Gastroesophageal sphincter (tissue), 4 donors: ENCODE results near the gene SGSM1. TPM values are rescaled to one million over a fixed set of nuclear protein-coding genes. Genes with fewer than 3 reads are reported as not detected.
A peak's percentile ranks its signal among the peaks of the same experiment; 100 is the strongest.

Experiments used
- ATAC-seq: fragments of 150-250 bp; one replicate; pipeline ENCODE4 v1.9.1; 2016; ENCODE audit warnings: mild to moderate bottlenecking, moderate library complexity
- H3K27ac ChIP-seq, 4 donors: fragments of 200-600 bp; sonication (generic) in 3 of 4; 1 replicate in 3 of 4; 2 replicates in 1 of 4; pipeline ENCODE4 v1.5.1; 2016 to 2019
- H3K27me3 ChIP-seq: fragments of 200-600 bp; sonication (generic); one replicate; pipeline ENCODE4 v1.5.1; 2019
- H3K36me3 ChIP-seq, 2 donors: fragments of 200-600 bp; sonication (generic); one replicate each; pipeline ENCODE4 v1.5.1; 2019; ENCODE audit warnings: control low read depth in 1 of 2
- H3K4me1 ChIP-seq, 3 donors: fragments of 200-600 bp; sonication (generic); 1 replicate in 2 of 3; 2 replicates in 1 of 3; pipeline ENCODE4 v1.5.1; 2016 to 2019; ENCODE audit warnings: control low read depth in 2 of 3
- H3K4me3 ChIP-seq, 2 donors: fragments of 200-600 bp; sonication (generic); one replicate each; pipeline ENCODE4 v1.5.1; 2019; ENCODE audit warnings: mild to moderate bottlenecking in 1 of 2, moderate library complexity in 1 of 2
- H3K9me3 ChIP-seq, 3 donors: fragments of 200-600 bp; sonication (generic); one replicate each; pipeline ENCODE4 v1.5.1; 2017 to 2019; ENCODE audit warnings: control low read depth in 2 of 3
- CTCF ChIP-seq, 4 experiments: fragments of 200-600 bp in 2 of 4; fragments of 450-650 bp in 2 of 4; sonication (generic) in 1 of 4; IDR thresholded peaks; one replicate each; pipeline ENCODE4 v1.5.1; 2017 to 2019; ENCODE audit warnings: antibody characterized with exemption in 4 of 4, mild to moderate bottlenecking in 2 of 4, moderate library complexity in 2 of 4
- EP300 ChIP-seq: sonication (generic); formaldehyde crosslinking; IDR thresholded peaks from one replicate; pipeline ENCODE4 v1.6.1; 2017; ENCODE audit warnings: antibody characterized with exemption, mild to moderate bottlenecking
- POLR2A ChIP-seq, 2 donors: fragments of 450-650 bp; IDR thresholded peaks; one replicate each; pipeline ENCODE4 v1.6.1; 2017; ENCODE audit warnings: antibody characterized with exemption in 2 of 2, mild to moderate bottlenecking in 2 of 2, moderate library complexity in 1 of 2
- POLR2AphosphoS5 ChIP-seq: sonication (generic); formaldehyde crosslinking; IDR thresholded peaks from one replicate; pipeline ENCODE4 v1.6.1; 2017; ENCODE audit warnings: antibody characterized with exemption
- WGBS, 2 donors: methylation state at CpG; one replicate each; pipeline ENCODE4 v1.1.5; 2018; ENCODE audit warnings: low coverage in 1 of 2; 5-methylcytosine and 5-hydroxymethylcytosine counted together
- total RNA-seq, 4 donors: library from RNA; depleted of rRNA; stranded (reverse); fragments of >200 nt; gene quantifications; one replicate each; pipeline ENCODE4 v1.1.0, GENCODE V29; 2016

Gene SGSM1
- total RNA-seq, 4 donors from 2014 or later: 1.8 to 4.2 (median 2.4) TPM

DNA sequence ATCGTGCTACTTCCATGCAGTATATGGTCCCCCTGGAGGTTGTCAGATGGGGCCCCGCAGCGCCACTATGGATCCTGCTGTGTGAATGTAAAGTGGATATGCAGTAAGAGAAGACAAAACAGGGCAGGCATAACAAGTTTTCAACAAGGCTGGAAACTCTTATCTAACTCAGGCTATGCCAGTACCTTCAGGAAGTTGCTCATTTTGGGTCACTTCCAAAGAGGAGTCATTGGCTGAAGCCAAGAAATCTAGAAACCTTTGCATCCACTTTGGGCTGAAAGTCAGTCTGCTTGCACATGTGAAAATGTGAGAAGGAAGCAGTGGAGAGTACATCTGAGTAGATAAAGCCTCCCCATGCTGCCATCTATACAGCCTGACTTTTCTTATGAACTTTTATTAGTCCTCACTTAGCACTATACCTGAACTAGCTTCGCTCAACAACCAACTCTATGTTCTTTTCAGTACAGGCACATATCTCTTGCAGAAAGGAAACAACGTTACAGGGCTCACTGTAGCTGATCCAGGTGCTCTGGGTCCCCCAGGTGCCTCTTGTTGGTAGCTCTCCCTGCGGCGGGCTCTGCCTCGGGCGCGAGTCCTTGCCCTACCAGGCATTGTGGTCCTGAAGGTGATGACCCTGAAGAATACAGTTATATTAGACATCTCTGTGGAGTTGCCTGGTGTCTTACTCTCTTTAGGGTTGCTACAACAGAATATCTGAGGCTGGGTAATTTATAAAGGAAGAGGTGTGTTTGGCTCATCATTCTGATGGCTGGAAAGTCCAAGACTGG, 43.9 kb upstream of the SGSM1 start:
- H3K4me3 ChIP-seq: no peak overlapping the region
- 86 to 90% methylated on average over 5 to 7 of the region's 10 CpGs for WGBS, 2 donors
- H3K27me3 ChIP-seq: peaks cover 34% of the 10 kb centered on the region
- no peaks in the 10 kb centered on the region for H3K4me1 ChIP-seq
- ATAC-seq: no peak
- no peak overlapping the region for H3K27ac ChIP-seq
- TF ChIP-seq POLR2AphosphoS5: no peak
- TF ChIP-seq CTCF (IDR thresholded peaks at IDR 0.05): no peak
- TF ChIP-seq POLR2A (IDR thresholded peaks at IDR 0.05): no peak
- no peak for TF ChIP-seq EP300
- no peaks in the 10 kb centered on the region for H3K36me3 ChIP-seq
- H3K9me3 ChIP-seq: no peaks in the 10 kb centered on the region

DNA sequence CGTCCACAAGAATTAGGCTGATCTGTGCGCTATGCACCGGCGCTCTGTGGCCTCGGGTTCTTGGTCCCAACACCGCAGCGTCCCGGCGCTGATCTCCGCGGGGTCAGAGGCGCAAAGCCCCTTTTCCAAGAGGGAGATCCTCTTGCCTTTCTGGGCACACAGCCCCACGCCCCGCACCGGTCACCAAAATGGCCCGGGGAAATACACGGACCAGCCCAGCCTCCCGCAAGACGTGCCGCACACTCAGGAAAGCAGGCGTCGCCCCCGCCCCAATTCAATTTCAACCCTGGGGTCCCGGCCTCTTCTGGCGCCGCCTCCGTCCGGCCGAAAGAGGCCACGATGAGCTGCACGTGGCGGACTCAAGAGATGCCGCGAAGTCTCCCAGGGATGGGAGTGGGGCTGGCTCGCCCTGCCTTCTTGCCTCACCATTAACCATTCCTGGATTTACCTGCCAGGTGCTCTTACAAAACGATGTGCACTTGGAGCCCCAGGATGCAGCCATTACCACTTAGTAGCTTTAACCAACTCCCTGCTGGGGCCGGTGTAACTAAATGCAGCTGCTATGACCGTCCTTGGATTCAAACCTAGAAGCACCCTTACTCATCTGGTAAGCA, 42.0 kb upstream of the SGSM1 start:
- H3K4me1 ChIP-seq: no peaks in the 10 kb centered on the region
- no peak for TF ChIP-seq POLR2A (IDR thresholded peaks at IDR 0.05)
- no peak for TF ChIP-seq EP300
- TF ChIP-seq CTCF (IDR thresholded peaks at IDR 0.05): no peak
- no peak for TF ChIP-seq POLR2AphosphoS5
- no peak overlapping the region for H3K4me3 ChIP-seq
- no peak for ATAC-seq
- no peaks in the 10 kb centered on the region for H3K9me3 ChIP-seq
- 65 to 67% methylated on average over 3 to 7 of the region's 38 CpGs for WGBS, 2 donors
- H3K27me3 ChIP-seq: peaks cover 33% of the 10 kb centered on the region
- H3K36me3 ChIP-seq: no peaks in the 10 kb centered on the region
- no peak overlapping the region for H3K27ac ChIP-seq

DNA sequence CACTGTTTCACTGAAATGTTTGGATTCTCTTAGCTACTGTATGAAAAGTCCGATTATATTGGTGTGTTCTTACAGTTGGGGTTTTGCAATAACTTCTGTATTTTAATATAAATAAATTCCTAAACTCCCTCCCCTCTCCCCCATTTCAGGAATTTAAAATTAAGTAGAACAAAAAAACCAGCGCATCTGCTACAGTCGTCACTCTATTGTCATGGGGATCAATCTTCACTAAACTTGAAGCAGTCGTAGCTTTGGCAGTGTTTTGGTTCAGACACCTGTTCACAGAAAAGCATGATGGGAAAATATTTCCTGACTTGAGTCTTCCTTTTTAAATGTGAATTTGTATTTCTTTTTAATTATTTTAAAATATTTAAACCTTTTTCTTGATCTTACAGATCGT, 40.8 kb upstream of the SGSM1 start:
- ATAC-seq: no peak
- Histone ChIP-seq H3K9me3 (no peaks in the 10 kb centered on the region), H3K27ac (no peak overlapping the region), H3K4me3 (no peak overlapping the region), H3K4me1 (no peaks in the 10 kb centered on the region), H3K27me3 (peaks cover 33% of the 10 kb centered on the region), H3K36me3 (no peaks in the 10 kb centered on the region)
- TF ChIP-seq POLR2A (IDR thresholded peaks at IDR 0.05): no peak
- TF ChIP-seq EP300: no peak
- no peak for TF ChIP-seq CTCF (IDR thresholded peaks at IDR 0.05)
- TF ChIP-seq POLR2AphosphoS5: no peak
- 38 to 67% methylated on average over 5 of the region's 5 CpGs for WGBS, 2 donors

- Histone ChIP-seq H3K4me3 (no peak overlapping the region), H3K4me1 (no peaks in the 10 kb centered on the region), H3K36me3 (no peaks in the 10 kb centered on the region), H3K27me3 (peaks cover 34% of the 10 kb centered on the region), H3K9me3 (no peaks in the 10 kb centered on the region), H3K27ac (no peak overlapping the region)
- ATAC-seq: peak; percentile 83
- TF ChIP-seq POLR2A (IDR thresholded peaks at IDR 0.05): no peak
- peak; percentile 28 to 75 (median 66) for TF ChIP-seq CTCF (IDR thresholded peaks at IDR 0.05)
- TF ChIP-seq POLR2AphosphoS5: no peak
- WGBS, 2 donors: 38 to 48% methylated on average over 4 to 8 of the region's 8 CpGs
Observed at GRCh38 chr22:24768537-24769374, 37.3 kb upstream of the SGSM1 start.
